Hepatocyte (in vitro differentiated cells): ENCODE data around the gene CCL27. TPM values are rescaled to one million over a fixed set of nuclear protein-coding genes. Genes with fewer than 3 reads are reported as not detected.

Source experiments
- DNase-seq: peaks from one replicate; pipeline ENCODE4 v3.0.0-alpha.2; 2016; ENCODE audit warnings: low spot score
- H2AFZ ChIP-seq: fragments of 200-600 bp; sonication (generic); 2 replicates; pipeline ENCODE4 v1.6.0; 2016; ENCODE audit warnings: antibody characterized with exemption, mild to moderate bottlenecking
- H3K27ac ChIP-seq: fragments of 200-600 bp; sonication (generic); 2 replicates; pipeline ENCODE4 v1.5.1; 2016; ENCODE audit warnings: mild to moderate bottlenecking
- H3K27me3 ChIP-seq: fragments of 200-600 bp; sonication (generic); 2 replicates; pipeline ENCODE4 v1.6.1; 2016
- H3K36me3 ChIP-seq: fragments of 200-600 bp; sonication (generic); replicated peaks from 2 replicates; pipeline ENCODE4 v1.5.1; 2016; ENCODE audit warnings: low read depth; ENCODE audit not compliant: insufficient read depth
- H3K4me1 ChIP-seq: fragments of 200-600 bp; sonication (generic); 2 replicates; pipeline ENCODE4 v1.5.1; 2016; ENCODE audit warnings: mild to moderate bottlenecking, moderate library complexity; ENCODE audit not compliant: insufficient read depth
- H3K4me2 ChIP-seq: fragments of 200-600 bp; sonication (generic); 2 replicates; pipeline ENCODE4 v1.6.0; 2016
- H3K4me3 ChIP-seq: fragments of 200-600 bp; sonication (generic); 2 replicates; pipeline ENCODE4 v1.5.1; 2016; ENCODE audit warnings: mild to moderate bottlenecking
- H3K79me2 ChIP-seq: fragments of 200-600 bp; sonication (generic); 2 replicates; pipeline ENCODE4 v1.6.0; 2017; ENCODE audit warnings: mild to moderate bottlenecking
- H3K9me2 ChIP-seq: fragments of 200-600 bp; sonication (generic); replicated peaks from 2 replicates; pipeline ENCODE4 v1.6.0; 2017; ENCODE audit warnings: mild to moderate bottlenecking; ENCODE audit not compliant: insufficient read depth
- H3K9me3 ChIP-seq: fragments of 200-600 bp; sonication (generic); 2 replicates; pipeline ENCODE4 v1.5.1; 2016; ENCODE audit warnings: low read depth, mild to moderate bottlenecking
- H4K20me1 ChIP-seq: fragments of 200-600 bp; sonication (generic); 2 replicates; pipeline ENCODE4 v1.6.0; 2016; ENCODE audit warnings: mild to moderate bottlenecking; ENCODE audit not compliant: insufficient read depth, poor library complexity, severe bottlenecking
- EZH2 ChIP-seq: fragments of 200-600 bp; sonication (generic); IDR thresholded peaks from 2 replicates; pipeline ENCODE4 v1.6.1; 2016; ENCODE audit warnings: antibody characterized with exemption, mild to moderate bottlenecking, borderline replicate concordance
- EZH2phosphoT487 ChIP-seq: fragments of 200-600 bp; sonication (generic); IDR thresholded peaks from one replicate; pipeline ENCODE4 v1.6.1; 2018; ENCODE audit warnings: antibody characterized with exemption, mild to moderate bottlenecking, low read depth, moderate library complexity; ENCODE audit not compliant: unreplicated experiment, severe bottlenecking
- WGBS: methylation state at CpG from one replicate; pipeline ENCODE4 v1.1.6; 2016; ENCODE audit warnings: low lambda C conversion rate; ENCODE audit errors: missing lambda C conversion rate; 5-methylcytosine and 5-hydroxymethylcytosine counted together
- polyA plus RNA-seq: library from polyadenylated mRNA; unstranded; fragments of >200 nt; fragmentation: Nextera tagmentation; extraction: Ambion mirVana; gene quantifications from 2 replicates; pipeline ENCODE4 v1.2.1, GENCODE V29; 2016
- total RNA-seq: library from RNA; depleted of rRNA; stranded (reverse); fragments of >200 nt; gene quantifications from 2 replicates; pipeline ENCODE4 v1.2.3, GENCODE V29; 2014
- TF ChIP-seq, protein P1 (sequence below): fragments of 200-600 bp; sonication (generic); IDR thresholded peaks from 2 replicates; pipeline ENCODE4 v1.5.1; 2016; ENCODE audit warnings: antibody characterized with exemption, mild to moderate bottlenecking; ENCODE audit not compliant: poor library complexity

The CCL27 gene, protein sequence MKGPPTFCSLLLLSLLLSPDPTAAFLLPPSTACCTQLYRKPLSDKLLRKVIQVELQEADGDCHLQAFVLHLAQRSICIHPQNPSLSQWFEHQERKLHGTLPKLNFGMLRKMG
- total RNA-seq = not detected in 2 replicates
- polyA plus RNA-seq = 0.81 TPM in 1 of 2 replicates, not detected in the other

DNA sequence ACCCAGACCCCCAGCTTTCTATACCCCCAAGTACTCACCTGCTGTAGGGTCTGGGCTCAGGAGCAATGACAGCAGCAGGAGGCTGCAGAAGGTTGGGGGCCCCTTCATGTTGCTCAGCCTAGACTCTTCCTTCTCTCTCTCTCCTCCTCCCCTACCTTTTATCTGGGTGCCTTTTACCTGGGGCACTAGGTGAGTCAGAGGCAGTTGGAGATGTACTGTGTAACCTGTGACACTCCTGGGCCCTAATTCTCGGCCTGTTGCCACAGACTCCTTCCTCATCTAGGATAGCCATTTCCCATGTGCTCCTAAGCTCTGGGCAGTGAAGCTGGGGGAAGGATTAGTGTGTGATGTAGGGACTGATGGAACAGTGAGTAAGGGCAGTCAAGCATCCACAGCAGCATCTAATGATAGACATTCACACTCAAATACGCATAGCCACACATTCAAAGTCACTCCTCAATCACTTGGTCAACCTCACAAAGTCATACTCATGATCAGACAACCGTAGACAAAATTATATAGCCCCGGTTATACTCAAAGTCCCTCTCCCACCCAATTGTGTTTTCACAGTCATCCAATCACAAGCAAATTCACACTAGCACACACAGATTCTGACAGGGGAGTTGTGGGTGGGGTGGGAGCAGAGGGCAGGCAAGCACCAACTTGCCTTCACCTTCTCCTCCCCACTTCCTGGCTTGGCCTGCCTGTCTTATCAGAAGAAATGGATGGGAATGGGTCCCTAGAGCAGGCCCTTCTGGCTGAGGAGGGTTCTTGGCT, at the start of gene CCL27:
CCL27 (minus strand) TSS at position 132 of the 777 bp plus-strand sequence; CDS start at position 108, 24 bp downstream.
- Histone ChIP-seq H3K27ac (no peak within 1 kb of the TSS), H3K9me2 (no peaks in the 10 kb centered on the region), H2AFZ (no peak within 1 kb of the TSS), H3K36me3 (no peaks in the 10 kb centered on the region), H3K9me3 (no peaks in the 10 kb centered on the region), H3K4me3 (no peak within 1 kb of the TSS), H3K4me1 (peaks cover 15% of the 10 kb centered on the region), H3K27me3 (no peaks in the 10 kb centered on the region), H3K4me2 (no peak within 1 kb of the TSS), H4K20me1 (no peaks in the 10 kb centered on the region), H3K79me2 (peaks cover 15% of the 10 kb centered on the region)
- DNase-seq = peak; percentile 4
- TF ChIP-seq EZH2 (no peak), EZH2phosphoT487 (no peak)
- TF ChIP-seq, protein P1, sequence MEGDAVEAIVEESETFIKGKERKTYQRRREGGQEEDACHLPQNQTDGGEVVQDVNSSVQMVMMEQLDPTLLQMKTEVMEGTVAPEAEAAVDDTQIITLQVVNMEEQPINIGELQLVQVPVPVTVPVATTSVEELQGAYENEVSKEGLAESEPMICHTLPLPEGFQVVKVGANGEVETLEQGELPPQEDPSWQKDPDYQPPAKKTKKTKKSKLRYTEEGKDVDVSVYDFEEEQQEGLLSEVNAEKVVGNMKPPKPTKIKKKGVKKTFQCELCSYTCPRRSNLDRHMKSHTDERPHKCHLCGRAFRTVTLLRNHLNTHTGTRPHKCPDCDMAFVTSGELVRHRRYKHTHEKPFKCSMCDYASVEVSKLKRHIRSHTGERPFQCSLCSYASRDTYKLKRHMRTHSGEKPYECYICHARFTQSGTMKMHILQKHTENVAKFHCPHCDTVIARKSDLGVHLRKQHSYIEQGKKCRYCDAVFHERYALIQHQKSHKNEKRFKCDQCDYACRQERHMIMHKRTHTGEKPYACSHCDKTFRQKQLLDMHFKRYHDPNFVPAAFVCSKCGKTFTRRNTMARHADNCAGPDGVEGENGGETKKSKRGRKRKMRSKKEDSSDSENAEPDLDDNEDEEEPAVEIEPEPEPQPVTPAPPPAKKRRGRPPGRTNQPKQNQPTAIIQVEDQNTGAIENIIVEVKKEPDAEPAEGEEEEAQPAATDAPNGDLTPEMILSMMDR = no peak
- WGBS = 91% methylated on average over 4 of the region's 4 CpGs

DNA sequence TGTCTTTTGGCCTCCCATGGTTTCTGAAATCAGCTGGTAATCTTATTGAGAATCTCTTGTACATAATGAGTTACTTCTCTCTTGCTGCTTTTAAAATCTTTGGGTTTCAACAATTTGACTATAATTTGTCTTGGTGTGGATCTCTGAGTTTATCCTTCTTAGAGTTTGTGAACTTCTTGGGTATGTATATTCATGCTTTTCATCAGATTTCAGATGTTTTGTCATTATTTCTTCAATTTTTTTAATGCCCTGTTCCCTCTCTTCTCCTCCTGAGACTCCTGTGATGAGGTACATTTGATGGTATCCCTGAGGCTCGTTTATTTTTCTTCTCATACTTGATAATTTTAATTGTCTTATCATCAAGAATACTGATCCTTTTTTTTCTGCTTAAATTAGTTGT, 49.7 kb upstream of the CCL27 start:
- H3K4me1 ChIP-seq = no peaks in the 10 kb centered on the region
- H3K36me3 ChIP-seq = no peaks in the 10 kb centered on the region
- no peak overlapping the region for H3K4me2 ChIP-seq
- DNase-seq = no peak
- 65% methylated on average over 1 of the region's 1 CpG for WGBS
- no peak overlapping the region for H3K4me3 ChIP-seq
- TF ChIP-seq EZH2 (no peak), EZH2phosphoT487 (no peak)
- TF ChIP-seq, protein P1 = no peak
- H2AFZ ChIP-seq = no peak overlapping the region
- no peaks in the 10 kb centered on the region for H3K9me2 ChIP-seq
- no peaks in the 10 kb centered on the region for H3K79me2 ChIP-seq
- no peaks in the 10 kb centered on the region for H3K9me3 ChIP-seq
- no peaks in the 10 kb centered on the region for H3K27me3 ChIP-seq
- no peak overlapping the region for H3K27ac ChIP-seq
- no peaks in the 10 kb centered on the region for H4K20me1 ChIP-seq

DNA sequence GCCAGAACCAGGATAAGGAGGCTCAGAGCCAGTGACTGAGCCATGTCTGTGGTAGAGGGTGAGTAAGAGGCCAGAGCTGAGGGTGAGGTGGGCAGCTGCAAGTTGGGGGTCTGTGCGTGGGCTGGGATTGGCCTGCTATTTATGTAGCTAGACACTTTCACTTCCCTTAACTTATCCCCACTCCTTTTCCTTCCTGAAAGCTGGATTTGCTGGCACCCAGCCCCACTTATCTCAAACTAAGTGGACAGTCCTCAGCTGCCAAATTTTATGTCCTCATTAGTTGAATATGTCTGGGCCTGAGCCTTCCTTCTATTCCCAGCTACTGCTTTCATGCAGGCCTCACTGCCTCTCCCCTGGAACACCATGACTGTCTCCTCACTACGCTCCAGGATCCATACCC, 47.6 kb upstream of the CCL27 start, which contains the start of gene CCL21:
CCL21 (minus strand) TSS at position 114 of the 400 bp plus-strand sequence; CDS start at position 44, 70 bp downstream.
- H3K9me3 ChIP-seq = no peaks in the 10 kb centered on the region
- H3K9me2 ChIP-seq = no peaks in the 10 kb centered on the region
- no peaks in the 10 kb centered on the region for H3K4me1 ChIP-seq
- no peaks in the 10 kb centered on the region for H4K20me1 ChIP-seq
- no peak within 1 kb of the TSS for H3K27ac ChIP-seq
- H3K27me3 ChIP-seq = no peaks in the 10 kb centered on the region
- no peaks in the 10 kb centered on the region for H3K79me2 ChIP-seq
- WGBS = 80% methylated on average over 2 of the region's 2 CpGs
- TF ChIP-seq, protein P1 = no peak
- no peak for TF ChIP-seq EZH2
- no peak for TF ChIP-seq EZH2phosphoT487
- H3K36me3 ChIP-seq = no peaks in the 10 kb centered on the region
- H3K4me3 ChIP-seq = no peak within 1 kb of the TSS
- no peak for DNase-seq
- no peak within 1 kb of the TSS for H3K4me2 ChIP-seq
- no peak within 1 kb of the TSS for H2AFZ ChIP-seq
